A673 (cell line): ENCODE results near the gene DPF3. TPM values are rescaled to one million over a fixed set of nuclear protein-coding genes. Genes with fewer than 3 reads are reported as not detected.

Experiments used
- BruUV-seq: library from RNA; stranded (reverse); fragments of 400-500 nt; replicated peaks from 2 replicates; lab custom pipeline; 2021; lab: Mats Ljungman, UMichigan
- CTCF ChIA-PET: fragments of 300-600 bp; sonication (Branson Sonifier 250); formaldehyde crosslinking; loops from one replicate; lab custom pipeline; 2022; ENCODE audit warnings: antibody characterized with exemption; lab: Charles Lee
- POLR2A ChIA-PET: fragments of 300-600 bp; sonication (Branson Sonifier 250); formaldehyde crosslinking; loops from one replicate; lab custom pipeline; 2022; ENCODE audit warnings: antibody characterized with exemption; ENCODE audit not compliant: low non-redundant PET; lab: Charles Lee
- DNase-seq: peaks from one replicate; pipeline ENCODE4 v3.0.0-alpha.2; 2015; ENCODE audit warnings: low spot score
- H3K27ac ChIP-seq: fragments of 200-600 bp; sonication (generic); 2 replicates; pipeline ENCODE4 v1.5.1; 2016; ENCODE audit warnings: mixed run types, low read depth, mild to moderate bottlenecking, mixed read lengths, antibody characterized with exemption, low read length; ENCODE audit not compliant: poor library complexity, severe bottlenecking
- H3K27me3 ChIP-seq: fragments of 200-600 bp; sonication (generic); replicated peaks from 2 replicates; pipeline ENCODE4 v1.6.1; 2017; ENCODE audit warnings: mixed run types, low read depth, mild to moderate bottlenecking, mixed read lengths, antibody characterized with exemption, low read length; ENCODE audit not compliant: insufficient read depth, poor library complexity
- H3K36me3 ChIP-seq: fragments of 200-600 bp; sonication (generic); 2 replicates; pipeline ENCODE4 v1.6.1; 2016; ENCODE audit warnings: mixed run types, mild to moderate bottlenecking, mixed read lengths, antibody characterized with exemption, low read length; ENCODE audit not compliant: insufficient read depth, poor library complexity, severe bottlenecking
- H3K4me1 ChIP-seq: fragments of 200-600 bp; sonication (generic); 2 replicates; pipeline ENCODE4 v1.6.1; 2017; ENCODE audit warnings: mixed run types, mild to moderate bottlenecking, mixed read lengths, antibody characterized with exemption, low read length; ENCODE audit not compliant: insufficient read depth, poor library complexity, severe bottlenecking
- H3K4me3 ChIP-seq: fragments of 200-600 bp; sonication (generic); 2 replicates; pipeline ENCODE4 v1.5.1; 2016; ENCODE audit warnings: low read depth, mixed run types, mild to moderate bottlenecking, mixed read lengths, low read length; ENCODE audit not compliant: poor library complexity, severe bottlenecking
- H3K9me3 ChIP-seq: fragments of 200-600 bp; sonication (generic); 2 replicates; pipeline ENCODE4 v1.6.1; 2016; ENCODE audit warnings: mixed run types, low read depth, mild to moderate bottlenecking, mixed read lengths, antibody characterized with exemption, low read length; ENCODE audit not compliant: poor library complexity, severe bottlenecking
- CTCF ChIP-seq: fragments of 300-800, 200-600 bp; sonication (generic); conservative IDR thresholded peaks from 2 replicates; pipeline ENCODE4 v1.5.1; 2017; ENCODE audit warnings: low read depth, mild to moderate bottlenecking, antibody characterized with exemption, low read length, moderate library complexity, mixed read lengths
- EZH2 ChIP-seq: fragments of 200-600 bp; sonication (generic); IDR thresholded peaks from 2 replicates; pipeline ENCODE4 v1.6.1; 2017; ENCODE audit warnings: borderline replicate concordance, low read depth, mild to moderate bottlenecking, mixed read lengths, antibody characterized with exemption, low read length; ENCODE audit not compliant: poor library complexity, severe bottlenecking
- intact Hi-C: fragments of 100-400 bp; cut with micrococcal nuclease; formaldehyde crosslinking; loops from one replicate; pipeline ENCODE4 v1.10.0; 2022; ENCODE audit not compliant: unreplicated experiment
- total RNA-seq: library from RNA; stranded (reverse); gene quantifications from 2 replicates; pipeline ENCODE4 v1.2.3, GENCODE V29; 2021

The DPF3 gene
- total RNA-seq, 1 experiment from 2014 or later, result 15.7 TPM

- no peaks in the 10 kb centered on the region for H3K9me3 ChIP-seq
- no peaks in the 10 kb centered on the region for H3K27me3 ChIP-seq
- no peak overlapping the region for H3K27ac ChIP-seq
- TF ChIP-seq EZH2 (no peak), CTCF (no peak)
- no TSS peak for BruUV-seq
- POLR2A ChIA-PET, result no interaction called here
- intact Hi-C loops, result no loop called here
- H3K4me1 ChIP-seq, result no peaks in the 10 kb centered on the region
- CTCF ChIA-PET, result no interaction called here
- no peak overlapping the region for H3K4me3 ChIP-seq
- H3K36me3 ChIP-seq, result no peaks in the 10 kb centered on the region
- DNase-seq, result no peak
These were observed 286.3 kb downstream of the DPF3 start for GRCh38 chr14:72607386-72608130.

DNA sequence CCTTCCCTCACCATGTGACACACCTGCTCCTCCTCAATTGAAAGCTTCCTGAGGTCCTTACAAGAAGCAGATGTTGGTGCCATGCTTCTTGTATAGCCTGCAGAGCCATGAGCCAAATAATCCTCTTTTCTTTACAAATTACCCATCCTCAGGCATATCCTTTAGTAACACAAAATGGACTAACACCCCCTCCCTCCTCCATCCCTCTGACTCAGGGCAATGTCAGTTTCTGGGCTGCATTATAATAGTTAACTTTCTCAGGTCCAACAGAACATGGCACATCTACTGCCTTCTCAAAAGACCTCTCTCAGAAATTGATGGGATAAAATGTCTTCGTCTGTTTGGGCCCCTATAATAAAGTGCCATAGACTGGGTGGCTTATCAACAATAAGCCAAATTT is 287.0 kb downstream of the DPF3 start:
- no peak for DNase-seq
- CTCF ChIA-PET, result no interaction called here
- no TSS peak for BruUV-seq
- intact Hi-C loops, result no loop called here
- Histone ChIP-seq H3K4me1 (no peaks in the 10 kb centered on the region), H3K36me3 (no peaks in the 10 kb centered on the region), H3K9me3 (no peaks in the 10 kb centered on the region), H3K4me3 (no peak overlapping the region), H3K27ac (no peak overlapping the region), H3K27me3 (no peaks in the 10 kb centered on the region)
- POLR2A ChIA-PET, result no interaction called here
- TF ChIP-seq CTCF (no peak), EZH2 (no peak)

DNA sequence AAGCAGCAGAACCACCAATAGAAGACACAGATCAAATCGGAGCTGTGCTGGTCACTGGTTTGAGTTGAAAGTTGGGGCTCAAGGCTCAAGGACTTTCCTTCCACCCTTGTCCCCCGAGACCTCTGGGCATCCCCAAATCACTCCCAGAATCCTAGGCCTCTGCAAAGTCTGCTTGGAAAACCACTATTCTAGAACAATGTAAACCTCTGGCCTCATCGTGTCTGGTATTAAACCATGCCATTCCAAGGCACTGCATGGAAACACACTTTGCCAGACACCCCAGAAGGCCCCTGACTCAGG is 288.0 kb downstream of the DPF3 start:
- intact Hi-C loops, result no loop called here
- no TSS peak for BruUV-seq
- POLR2A ChIA-PET, result no interaction called here

More for the DNA sequence above, 288.0 kb downstream of the DPF3 start:
- H3K4me1 ChIP-seq, result no peaks in the 10 kb centered on the region
- DNase-seq, result no peak
- H3K9me3 ChIP-seq, result no peaks in the 10 kb centered on the region
- no peaks in the 10 kb centered on the region for H3K27me3 ChIP-seq
- CTCF ChIA-PET, result no interaction called here
- no peak for TF ChIP-seq EZH2
- no peak overlapping the region for H3K4me3 ChIP-seq
- no peaks in the 10 kb centered on the region for H3K36me3 ChIP-seq
- H3K27ac ChIP-seq, result no peak overlapping the region
